Measurements from ENCODE around the gene GTF2E1. TPM values are rescaled to one million over a fixed set of nuclear protein-coding genes. Genes with fewer than 3 reads are reported as not detected.

GTF2E1 gene
- total RNA-seq, 1 donor from 2014 or later: 78.2 TPM

GRCh38 chr3:120770891-120771290 lies 28.3 kb downstream of the GTF2E1 start:
- no peak for DNase-seq (ENCODE audit: low spot score)
- H3F3A ChIP-seq (ENCODE audit: low read depth): no peaks in the 10 kb centered on the region
- no peak overlapping the region for H3K4me3 Mint-ChIP-seq
- H3K4me3 ChIP-seq: no peak overlapping the region
- no peaks in the 10 kb centered on the region for H3K9me3 Mint-ChIP-seq
- peaks cover 44% of the 10 kb centered on the region for H3K79me2 ChIP-seq (ENCODE audit: low read depth)
- TF ChIP-seq EZH2 (IDR thresholded peaks at IDR 0.05) (no peak), CTCF (IDR thresholded peaks at IDR 0.05) (no peak), EZH2phosphoT487 (IDR thresholded peaks at IDR 0.05) (no peak)
- H3K27ac ChIP-seq: no peak overlapping the region
- H4K20me1 ChIP-seq (ENCODE audit: low read depth): peaks cover 4% of the 10 kb centered on the region
- no peak overlapping the region for H2AFZ ChIP-seq (replicated peaks)
- no peak overlapping the region for H3K9ac ChIP-seq
- H3K27me3 Mint-ChIP-seq (ENCODE audit: insufficient read depth, low read depth): no peaks in the 10 kb centered on the region
- H3K36me3 ChIP-seq: no peaks in the 10 kb centered on the region
- no peaks in the 10 kb centered on the region for H3K9me3 ChIP-seq (ENCODE audit: low read depth)
- H3K4me1 Mint-ChIP-seq: no peaks in the 10 kb centered on the region
- H3K4me1 ChIP-seq: no peaks in the 10 kb centered on the region
- H3K36me3 Mint-ChIP-seq: peaks cover 7% of the 10 kb centered on the region
- H3K27ac Mint-ChIP-seq: no peak overlapping the region
- H3K4me2 ChIP-seq: no peak overlapping the region
- no peaks in the 10 kb centered on the region for H3K27me3 ChIP-seq

GRCh38 chr3:120772081-120772480 lies 29.5 kb downstream of the GTF2E1 start:
- Histone ChIP-seq H3K9me3 (ENCODE audit: low read depth) (no peaks in the 10 kb centered on the region), H3K36me3 (peaks cover 7% of the 10 kb centered on the region), H3K27me3 (no peaks in the 10 kb centered on the region), H3K4me1 (no peaks in the 10 kb centered on the region), H4K20me1 (ENCODE audit: low read depth) (peaks cover 4% of the 10 kb centered on the region), H2AFZ (replicated peaks) (no peak overlapping the region), H3K27ac (no peak overlapping the region), H3F3A (ENCODE audit: low read depth) (no peaks in the 10 kb centered on the region), H3K9ac (no peak overlapping the region), H3K4me2 (no peak overlapping the region), H3K79me2 (ENCODE audit: low read depth) (peaks cover 32% of the 10 kb centered on the region), H3K4me3 (no peak overlapping the region)
- no peaks in the 10 kb centered on the region for H3K27me3 Mint-ChIP-seq (ENCODE audit: insufficient read depth, low read depth)
- DNase-seq (ENCODE audit: low spot score): no peak
- H3K36me3 Mint-ChIP-seq: peaks cover 10% of the 10 kb centered on the region
- TF ChIP-seq EZH2 (IDR thresholded peaks at IDR 0.05): no peak
- no peak for TF ChIP-seq EZH2phosphoT487 (IDR thresholded peaks at IDR 0.05)
- no peak for TF ChIP-seq CTCF (IDR thresholded peaks at IDR 0.05)
- H3K4me3 Mint-ChIP-seq: no peak overlapping the region
- no peak overlapping the region for H3K27ac Mint-ChIP-seq
- no peaks in the 10 kb centered on the region for H3K4me1 Mint-ChIP-seq
- no peaks in the 10 kb centered on the region for H3K9me3 Mint-ChIP-seq

- no peak overlapping the region for H3K4me2 ChIP-seq
- no peaks in the 10 kb centered on the region for H3K4me1 ChIP-seq
- H3K9me3 ChIP-seq (ENCODE audit: low read depth): no peaks in the 10 kb centered on the region
- H3K27me3 Mint-ChIP-seq (ENCODE audit: insufficient read depth, low read depth): no peaks in the 10 kb centered on the region
- no peak for DNase-seq (ENCODE audit: low spot score)
- H3K4me3 Mint-ChIP-seq: no peak overlapping the region
- no peaks in the 10 kb centered on the region for H4K20me1 ChIP-seq (ENCODE audit: low read depth)
- H2AFZ ChIP-seq (replicated peaks): no peak overlapping the region
- H3K27ac Mint-ChIP-seq: no peak overlapping the region
- peaks cover 9% of the 10 kb centered on the region for H3K36me3 Mint-ChIP-seq
- no peak overlapping the region for H3K9ac ChIP-seq
- peaks cover 7% of the 10 kb centered on the region for H3K36me3 ChIP-seq
- no peaks in the 10 kb centered on the region for H3F3A ChIP-seq (ENCODE audit: low read depth)
- TF ChIP-seq EZH2phosphoT487 (IDR thresholded peaks at IDR 0.05) (no peak), EZH2 (IDR thresholded peaks at IDR 0.05) (no peak), CTCF (IDR thresholded peaks at IDR 0.05) (no peak)
- H3K4me3 ChIP-seq: no peak overlapping the region
- no peaks in the 10 kb centered on the region for H3K4me1 Mint-ChIP-seq
- no peak overlapping the region for H3K27ac ChIP-seq
- peaks cover 14% of the 10 kb centered on the region for H3K79me2 ChIP-seq (ENCODE audit: low read depth)
- H3K9me3 Mint-ChIP-seq: no peaks in the 10 kb centered on the region
- no peaks in the 10 kb centered on the region for H3K27me3 ChIP-seq
These were observed 31.4 kb downstream of the GTF2E1 start for GRCh38 chr3:120773932-120774331.
